ENCODE data around the gene TRIP13. TPM values are rescaled to one million over a fixed set of nuclear protein-coding genes. Genes with fewer than 3 reads are reported as not detected.

Gene TRIP13
- total RNA-seq, 6 experiments from 2014 or later: 16.5 to 40.4 (median 35.8) TPM

DNA sequence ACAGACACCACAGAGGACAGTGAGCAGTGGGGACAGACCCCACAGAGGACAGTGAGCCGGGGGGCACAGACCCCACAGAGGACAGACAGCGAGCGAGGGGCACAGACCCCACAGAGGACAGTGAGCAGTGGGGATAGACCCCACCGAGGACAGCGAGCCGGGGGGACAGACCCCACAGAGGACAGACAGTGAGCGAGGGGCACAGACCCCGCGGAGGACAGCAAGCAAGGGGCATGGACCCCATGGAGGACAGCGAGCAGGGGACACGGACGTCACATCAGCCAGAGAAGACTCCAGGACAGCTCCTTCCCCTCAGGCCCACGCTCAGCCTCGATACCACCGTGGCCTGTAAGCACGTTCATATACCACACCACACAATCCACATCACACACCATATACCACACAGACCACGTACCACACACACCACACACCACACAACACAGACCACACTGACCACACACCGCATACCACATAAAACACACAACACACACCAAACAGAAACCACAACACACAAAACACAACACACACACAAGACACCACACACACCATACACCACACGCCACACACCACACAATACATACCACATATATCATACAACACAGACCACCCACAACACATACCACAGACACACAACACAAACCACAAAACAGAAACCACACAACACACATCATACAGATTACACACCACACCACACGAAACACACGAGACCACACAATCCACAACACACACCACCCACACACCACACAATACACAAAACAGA is 36.7 kb upstream of the TRIP13 start:
- no peaks in the 10 kb centered on the region for H3K9me3 Mint-ChIP-seq
- TF ChIP-seq, protein P1, sequence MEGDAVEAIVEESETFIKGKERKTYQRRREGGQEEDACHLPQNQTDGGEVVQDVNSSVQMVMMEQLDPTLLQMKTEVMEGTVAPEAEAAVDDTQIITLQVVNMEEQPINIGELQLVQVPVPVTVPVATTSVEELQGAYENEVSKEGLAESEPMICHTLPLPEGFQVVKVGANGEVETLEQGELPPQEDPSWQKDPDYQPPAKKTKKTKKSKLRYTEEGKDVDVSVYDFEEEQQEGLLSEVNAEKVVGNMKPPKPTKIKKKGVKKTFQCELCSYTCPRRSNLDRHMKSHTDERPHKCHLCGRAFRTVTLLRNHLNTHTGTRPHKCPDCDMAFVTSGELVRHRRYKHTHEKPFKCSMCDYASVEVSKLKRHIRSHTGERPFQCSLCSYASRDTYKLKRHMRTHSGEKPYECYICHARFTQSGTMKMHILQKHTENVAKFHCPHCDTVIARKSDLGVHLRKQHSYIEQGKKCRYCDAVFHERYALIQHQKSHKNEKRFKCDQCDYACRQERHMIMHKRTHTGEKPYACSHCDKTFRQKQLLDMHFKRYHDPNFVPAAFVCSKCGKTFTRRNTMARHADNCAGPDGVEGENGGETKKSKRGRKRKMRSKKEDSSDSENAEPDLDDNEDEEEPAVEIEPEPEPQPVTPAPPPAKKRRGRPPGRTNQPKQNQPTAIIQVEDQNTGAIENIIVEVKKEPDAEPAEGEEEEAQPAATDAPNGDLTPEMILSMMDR (IDR thresholded peaks at IDR 0.05): no peak
- no peak overlapping the region for H3K27ac Mint-ChIP-seq
- peaks cover 2% of the 10 kb centered on the region; the same call in 1 of the 2 replicates for H3K27me3 Mint-ChIP-seq (ENCODE audit: insufficient read depth)
- no peaks in the 10 kb centered on the region for H3K36me3 Mint-ChIP-seq (ENCODE audit: low read depth)
- H3K4me3 Mint-ChIP-seq: no peak overlapping the region
- no peaks in the 10 kb centered on the region for H3K4me1 Mint-ChIP-seq (ENCODE audit: low read depth)
- DNase-seq: no peak

- H3K4me3 Mint-ChIP-seq: no peak overlapping the region
- no peak for DNase-seq
- TF ChIP-seq, protein P1 (IDR thresholded peaks at IDR 0.05): no peak
- no peaks in the 10 kb centered on the region for H3K9me3 Mint-ChIP-seq
- no peaks in the 10 kb centered on the region for H3K36me3 Mint-ChIP-seq (ENCODE audit: low read depth)
- no peak overlapping the region for H3K27ac Mint-ChIP-seq
- peaks cover 2% of the 10 kb centered on the region; the same call in 1 of the 2 replicates for H3K27me3 Mint-ChIP-seq (ENCODE audit: insufficient read depth)
- no peaks in the 10 kb centered on the region for H3K4me1 Mint-ChIP-seq (ENCODE audit: low read depth)
Observed at GRCh38 chr5:856531-857425, 35.9 kb upstream of the TRIP13 start.

- H3K4me3 Mint-ChIP-seq: no peak overlapping the region
- TF ChIP-seq, protein P1 (IDR thresholded peaks at IDR 0.05): no peak
- no peaks in the 10 kb centered on the region for H3K9me3 Mint-ChIP-seq
- no peak for DNase-seq
- H3K27ac Mint-ChIP-seq: no peak overlapping the region
- peaks cover 7% of the 10 kb centered on the region; the same call in 1 of the 2 replicates for H3K4me1 Mint-ChIP-seq (ENCODE audit: low read depth)
- H3K27me3 Mint-ChIP-seq (ENCODE audit: insufficient read depth): no peaks in the 10 kb centered on the region
- H3K36me3 Mint-ChIP-seq (ENCODE audit: low read depth): no peaks in the 10 kb centered on the region
Observed at GRCh38 chr5:858726-859125, 34.0 kb upstream of the TRIP13 start.

GRCh38 chr5:859391-859790 is 33.3 kb upstream of the TRIP13 start:
- no peaks in the 10 kb centered on the region for H3K27me3 Mint-ChIP-seq (ENCODE audit: insufficient read depth)
- no peaks in the 10 kb centered on the region for H3K9me3 Mint-ChIP-seq
- H3K4me1 Mint-ChIP-seq (ENCODE audit: low read depth): peaks cover 8% of the 10 kb centered on the region; the same call in 1 of the 2 replicates
- no peak overlapping the region for H3K4me3 Mint-ChIP-seq
- H3K36me3 Mint-ChIP-seq (ENCODE audit: low read depth): no peaks in the 10 kb centered on the region
- DNase-seq: no peak
- no peak overlapping the region for H3K27ac Mint-ChIP-seq
- TF ChIP-seq, protein P1 (IDR thresholded peaks at IDR 0.05): no peak

DNA sequence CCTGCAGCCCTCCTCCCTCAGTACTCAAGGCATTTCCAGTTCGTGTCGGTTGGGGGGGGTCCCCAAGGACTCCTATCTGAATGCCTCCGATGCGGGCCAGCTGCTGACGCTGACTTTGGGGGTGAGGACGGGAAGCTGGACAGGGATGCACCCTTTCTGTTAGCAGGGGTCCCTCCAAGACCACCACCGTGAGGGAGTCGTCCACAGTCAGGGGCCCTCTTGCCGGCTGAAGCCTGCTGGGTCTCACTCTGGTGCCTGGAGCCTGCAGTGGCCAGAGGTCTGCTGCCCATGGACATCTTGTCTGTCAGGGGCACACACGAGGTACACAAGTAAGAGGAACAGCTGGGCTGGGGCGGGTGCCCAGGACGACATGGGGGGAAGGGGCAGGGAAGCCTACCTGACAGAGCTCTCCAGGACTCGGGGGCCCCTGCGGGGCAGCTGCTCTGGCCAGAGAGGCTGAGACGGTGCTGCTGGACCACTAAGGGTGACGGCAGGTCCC is 32.8 kb upstream of the TRIP13 start:
- DNase-seq: no peak
- TF ChIP-seq, protein P1 (IDR thresholded peaks at IDR 0.05): no peak
- no peaks in the 10 kb centered on the region for H3K9me3 Mint-ChIP-seq
- no peak overlapping the region for H3K4me3 Mint-ChIP-seq
- H3K27me3 Mint-ChIP-seq (ENCODE audit: insufficient read depth): no peaks in the 10 kb centered on the region
- H3K36me3 Mint-ChIP-seq (ENCODE audit: low read depth): no peaks in the 10 kb centered on the region
- H3K27ac Mint-ChIP-seq: no peak overlapping the region
- H3K4me1 Mint-ChIP-seq (ENCODE audit: low read depth): peaks cover 8% of the 10 kb centered on the region; the same call in 1 of the 2 replicates
